PFSK-1 (cell line): ENCODE measurements around the gene CMIP.

Source experiments
- FOXP2 ChIP-seq: optimal IDR thresholded peaks from 2 replicates; pipeline ENCODE3; 2011; ENCODE audit warnings: borderline replicate concordance, control low read depth, inconsistent platforms; ENCODE audit not compliant: insufficient read depth; ENCODE audit errors: extremely low read length, extremely low read depth
- POLR2AphosphoS5 ChIP-seq: IDR thresholded peaks from 2 replicates; pipeline ENCODE4 v1.6.1; 2012; ENCODE audit warnings: low read depth, mild to moderate bottlenecking, control low read depth, low read length, moderate library complexity
- SIN3A ChIP-seq: IDR thresholded peaks from 2 replicates; pipeline ENCODE4 v1.6.1; 2012; ENCODE audit warnings: mild to moderate bottlenecking, low read length, moderate library complexity, borderline replicate concordance; ENCODE audit not compliant: insufficient read depth
- TAF1 ChIP-seq: IDR thresholded peaks from 2 replicates; pipeline ENCODE4 v1.6.1; 2012; ENCODE audit warnings: low read length, control low read depth, borderline replicate concordance; ENCODE audit not compliant: insufficient read depth
- TF ChIP-seq, protein P1 (sequence below), 2 experiments: IDR thresholded peaks; 2 replicates each; pipeline versions ENCODE4 v1.6.1 to v1.8.0; 2011 to 2012; ENCODE audit warnings: low read depth in 2 of 2, low read length in 2 of 2, control low read depth in 1 of 2, inconsistent platforms in 1 of 2, mild to moderate bottlenecking in 1 of 2, moderate library complexity in 1 of 2; ENCODE audit not compliant: insufficient read depth in 1 of 2

- TF ChIP-seq POLR2AphosphoS5 (no peak), FOXP2 (no peak), TAF1 (no peak), SIN3A (no peak)
- TF ChIP-seq, protein P1, sequence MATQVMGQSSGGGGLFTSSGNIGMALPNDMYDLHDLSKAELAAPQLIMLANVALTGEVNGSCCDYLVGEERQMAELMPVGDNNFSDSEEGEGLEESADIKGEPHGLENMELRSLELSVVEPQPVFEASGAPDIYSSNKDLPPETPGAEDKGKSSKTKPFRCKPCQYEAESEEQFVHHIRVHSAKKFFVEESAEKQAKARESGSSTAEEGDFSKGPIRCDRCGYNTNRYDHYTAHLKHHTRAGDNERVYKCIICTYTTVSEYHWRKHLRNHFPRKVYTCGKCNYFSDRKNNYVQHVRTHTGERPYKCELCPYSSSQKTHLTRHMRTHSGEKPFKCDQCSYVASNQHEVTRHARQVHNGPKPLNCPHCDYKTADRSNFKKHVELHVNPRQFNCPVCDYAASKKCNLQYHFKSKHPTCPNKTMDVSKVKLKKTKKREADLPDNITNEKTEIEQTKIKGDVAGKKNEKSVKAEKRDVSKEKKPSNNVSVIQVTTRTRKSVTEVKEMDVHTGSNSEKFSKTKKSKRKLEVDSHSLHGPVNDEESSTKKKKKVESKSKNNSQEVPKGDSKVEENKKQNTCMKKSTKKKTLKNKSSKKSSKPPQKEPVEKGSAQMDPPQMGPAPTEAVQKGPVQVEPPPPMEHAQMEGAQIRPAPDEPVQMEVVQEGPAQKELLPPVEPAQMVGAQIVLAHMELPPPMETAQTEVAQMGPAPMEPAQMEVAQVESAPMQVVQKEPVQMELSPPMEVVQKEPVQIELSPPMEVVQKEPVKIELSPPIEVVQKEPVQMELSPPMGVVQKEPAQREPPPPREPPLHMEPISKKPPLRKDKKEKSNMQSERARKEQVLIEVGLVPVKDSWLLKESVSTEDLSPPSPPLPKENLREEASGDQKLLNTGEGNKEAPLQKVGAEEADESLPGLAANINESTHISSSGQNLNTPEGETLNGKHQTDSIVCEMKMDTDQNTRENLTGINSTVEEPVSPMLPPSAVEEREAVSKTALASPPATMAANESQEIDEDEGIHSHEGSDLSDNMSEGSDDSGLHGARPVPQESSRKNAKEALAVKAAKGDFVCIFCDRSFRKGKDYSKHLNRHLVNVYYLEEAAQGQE (IDR thresholded peaks at IDR 0.05; ENCODE audit: insufficient read depth in 1 of 2, low read depth in 2 of 2, low read length in 2 of 2): no peak
Measured at GRCh38 chr16:81547939-81548216, 103.3 kb downstream of the CMIP start.
